Stimulated activated CD8-positive, alpha-beta memory T cell treated with anti-CD3 and anti-CD28 coated beads, Interleukin-12 subunit alpha, Interleukin-12 subunit beta, amount 100 ng/mL, for 24 hours (primary cell): ENCODE measurements around the gene CTSH.
"Not testable (repeated sequence)": the region's sequence is repeated elsewhere in the genome, so short reads cannot be mapped to it uniquely, and the experiment has no call there.

Experiments
- DNase-seq: peaks from one replicate; pipeline ENCODE4 v3.0.0-alpha.2; 2020; ENCODE audit errors: extremely low read depth

Gene CTSH

DNA sequence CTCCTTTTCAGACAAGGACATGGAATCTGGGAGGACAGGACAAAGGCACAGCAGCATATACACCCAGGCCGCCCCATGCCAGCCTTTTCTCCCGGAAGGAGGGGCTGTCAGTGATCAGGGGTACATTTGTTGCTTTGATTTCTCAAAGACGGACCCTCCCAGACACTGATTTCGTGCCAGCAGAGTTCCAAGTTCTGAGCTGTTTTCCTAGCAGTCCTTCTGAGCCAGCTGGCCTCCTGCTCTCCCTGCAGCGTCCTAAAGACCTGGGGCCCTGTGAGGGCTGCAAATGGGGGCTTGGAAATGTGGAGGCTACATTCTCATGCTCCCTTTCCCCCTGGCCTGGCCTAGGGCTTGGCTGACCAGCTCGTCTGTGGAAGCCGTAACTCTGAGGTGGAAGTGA is 22.3 kb downstream of the CTSH start:
- DNase-seq = no peak

DNA sequence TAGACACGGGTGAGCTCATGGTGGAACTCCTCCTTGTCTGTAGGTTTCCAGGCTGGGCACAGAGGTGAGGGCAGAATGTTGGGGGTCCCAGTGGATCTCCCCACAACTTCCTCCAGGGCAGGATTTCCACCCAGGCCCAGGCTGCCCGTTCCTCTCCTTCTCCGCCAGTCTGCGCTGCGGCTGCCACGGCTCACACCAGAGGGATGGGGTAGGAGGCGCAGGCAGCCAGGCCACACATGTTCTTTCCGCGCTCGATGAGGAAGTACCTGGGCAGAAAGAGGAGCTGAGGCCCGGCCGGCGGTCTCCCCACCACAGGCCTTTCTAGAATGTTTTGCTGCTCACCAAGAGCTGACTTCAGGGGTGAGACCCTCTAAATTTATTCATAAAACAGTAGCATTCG is 22.9 kb downstream of the CTSH start:
- DNase-seq = no peak

DNA sequence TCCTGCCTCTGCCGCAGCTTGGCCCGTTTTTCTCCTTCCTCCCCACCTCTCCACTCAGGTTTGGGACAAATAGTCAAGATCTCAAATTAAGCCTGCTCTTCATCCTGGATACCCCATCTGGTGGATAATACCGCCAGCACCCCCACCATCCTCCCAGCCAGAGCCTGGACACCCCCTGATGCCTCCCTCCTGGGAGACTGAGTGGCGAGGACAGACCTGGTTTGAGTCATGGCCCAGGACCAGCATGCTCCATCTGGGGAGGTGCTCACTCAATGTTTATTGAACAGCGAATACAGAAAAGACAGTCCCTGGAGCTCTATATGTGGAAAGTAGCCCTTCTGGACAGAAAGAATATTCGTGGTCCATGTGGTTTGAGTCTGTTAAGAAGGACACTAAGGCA is 23.3 kb downstream of the CTSH start:
- no peak for DNase-seq

DNA sequence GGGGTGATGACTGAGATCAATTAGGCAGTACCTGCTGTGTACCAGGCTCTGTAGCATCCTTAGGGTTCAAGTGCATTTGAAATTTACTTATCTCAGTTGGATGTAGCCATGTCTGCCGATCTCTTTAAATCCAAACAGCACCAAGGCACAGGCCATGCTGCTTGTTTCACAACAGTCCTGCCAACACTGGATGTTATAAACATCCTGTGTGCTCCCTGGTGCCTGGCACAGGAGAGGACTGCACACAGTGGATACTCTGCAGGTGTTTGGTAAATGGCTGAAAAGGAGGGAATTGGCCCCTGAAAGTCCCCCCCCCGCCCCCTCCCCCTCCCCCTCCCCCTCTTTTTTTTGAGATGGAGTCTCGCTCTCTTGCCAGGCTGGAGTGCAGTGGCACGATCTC is 27.0 kb downstream of the CTSH start:
- DNase-seq = no peak

DNA sequence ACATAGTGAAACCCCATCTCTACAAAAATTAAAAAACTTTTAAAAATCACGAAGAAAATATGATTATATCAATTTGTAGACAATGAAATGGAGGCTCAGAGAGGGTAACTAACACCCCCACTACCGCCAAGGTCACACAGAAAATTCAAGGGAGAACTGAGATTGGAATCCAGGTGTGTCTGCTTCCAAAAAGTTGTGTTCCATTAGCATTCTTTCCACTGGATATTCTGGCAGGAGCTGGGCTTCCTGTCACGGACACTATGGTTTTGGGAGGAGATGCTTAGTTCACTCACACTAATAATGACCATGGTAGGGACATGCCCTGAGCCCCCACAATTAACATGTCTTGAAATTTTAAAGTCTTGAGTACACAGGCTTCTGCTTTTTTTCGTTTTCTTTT is 28.8 kb downstream of the CTSH start:
- no peak for DNase-seq

DNA sequence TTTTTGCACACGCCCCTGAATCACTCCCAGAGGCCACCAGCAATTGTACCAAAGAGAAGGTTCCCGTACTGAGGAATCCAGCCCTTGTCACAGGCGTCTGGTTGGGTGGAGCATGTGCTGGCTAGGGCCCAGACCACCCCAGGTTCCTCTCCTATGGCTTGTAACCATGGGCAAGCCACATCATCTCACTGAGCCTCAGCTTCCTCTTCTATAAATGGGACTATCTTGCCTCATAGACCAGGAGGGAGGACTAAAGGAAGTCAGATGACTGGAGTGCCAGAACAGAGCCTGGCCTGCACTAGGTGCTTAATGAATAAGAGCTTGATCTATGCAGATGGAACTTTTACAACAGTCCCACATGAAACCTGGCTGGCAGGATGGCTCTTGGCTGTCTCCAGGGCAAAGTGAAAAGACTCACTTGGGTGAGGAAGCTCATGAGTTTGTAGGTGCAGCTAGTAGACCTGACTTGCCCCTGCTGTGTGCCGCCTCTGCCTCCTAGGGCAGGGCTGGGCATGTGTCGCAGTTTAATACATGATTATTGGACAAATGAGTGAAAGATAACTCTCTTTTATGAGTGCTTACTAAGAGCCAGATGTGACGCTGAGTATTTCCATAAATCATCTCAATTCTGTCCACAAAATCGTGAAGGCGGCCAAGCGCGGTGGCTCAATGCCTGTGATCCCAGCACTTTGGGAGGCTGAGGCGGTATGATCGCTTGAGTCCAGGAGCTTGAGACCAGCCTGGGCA is 29.3 kb downstream of the CTSH start:
- no peak for DNase-seq

DNA sequence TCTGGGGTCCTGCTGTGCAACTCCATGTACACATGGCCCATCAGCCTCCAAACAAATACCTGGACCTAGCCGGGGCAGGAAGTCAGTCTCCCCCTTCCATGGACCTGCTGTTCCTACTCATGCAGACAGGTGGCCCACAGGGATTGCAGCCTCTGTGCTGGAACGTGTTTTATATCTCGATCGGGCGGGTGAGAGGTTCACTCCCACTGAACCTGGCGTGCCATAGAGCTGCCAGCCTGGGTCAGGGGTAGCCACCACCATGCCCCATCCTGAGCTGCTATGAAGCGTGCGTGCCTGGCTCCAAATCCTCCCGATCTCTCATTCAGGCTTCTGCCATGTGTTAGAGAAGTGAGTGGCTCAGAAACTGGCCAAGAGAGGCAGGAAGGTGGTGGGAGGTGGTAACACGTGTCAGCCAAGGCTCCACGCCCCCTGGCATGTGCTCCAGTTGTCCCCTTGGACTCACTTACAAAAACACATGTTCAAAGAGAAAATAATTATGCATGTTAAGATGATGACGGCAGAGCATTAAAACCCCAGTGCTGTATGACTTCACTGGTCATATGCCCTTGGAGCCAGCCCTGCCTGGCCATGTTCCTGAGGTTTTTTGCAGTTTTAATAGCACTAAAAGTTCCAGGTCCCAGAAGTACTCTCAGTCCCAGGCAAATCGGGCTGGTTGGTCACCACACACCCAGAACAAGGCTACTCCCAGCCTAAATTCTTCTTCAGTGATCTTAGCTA is 30.6 kb downstream of the CTSH start:
- no peak for DNase-seq

DNA sequence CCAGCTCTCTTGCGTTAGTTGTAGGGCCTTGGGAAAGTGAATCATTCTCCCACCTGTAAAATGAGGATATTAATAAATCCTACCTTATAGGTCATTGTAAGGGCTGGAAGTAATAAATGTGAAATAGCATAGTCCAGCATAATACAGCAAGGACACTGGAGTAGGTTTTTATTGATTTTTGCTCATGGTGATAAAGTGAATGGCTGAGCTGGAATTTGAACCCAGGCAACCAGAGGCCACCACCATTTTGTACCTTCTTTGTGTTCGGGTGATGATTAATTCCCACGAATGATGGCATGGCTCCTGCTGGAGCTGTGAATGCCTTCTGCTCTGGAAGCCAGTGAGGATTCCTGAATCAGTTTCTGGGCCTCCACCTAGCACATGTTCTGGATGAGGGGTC is 31.8 kb downstream of the CTSH start:
- no peak for DNase-seq

DNA sequence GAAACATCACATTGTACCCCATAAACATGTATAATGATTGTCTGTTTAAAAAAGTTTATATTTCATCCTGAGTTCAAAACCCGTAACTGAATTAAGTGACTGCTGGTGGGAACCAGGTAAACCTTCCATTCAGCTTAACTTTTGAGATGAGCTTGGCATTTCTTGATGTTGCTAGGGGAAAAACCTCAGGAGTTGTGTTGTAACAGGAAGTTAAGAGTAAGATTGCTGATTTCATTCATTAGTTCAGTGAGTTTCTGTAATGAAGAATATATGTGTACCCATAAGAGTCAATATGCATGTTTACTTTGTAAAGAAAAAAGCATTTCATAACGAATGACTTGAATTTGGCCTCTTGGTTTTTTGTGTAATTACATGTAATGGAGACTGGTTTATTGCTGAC is 32.5 kb downstream of the CTSH start:
- no peak for DNase-seq

DNA sequence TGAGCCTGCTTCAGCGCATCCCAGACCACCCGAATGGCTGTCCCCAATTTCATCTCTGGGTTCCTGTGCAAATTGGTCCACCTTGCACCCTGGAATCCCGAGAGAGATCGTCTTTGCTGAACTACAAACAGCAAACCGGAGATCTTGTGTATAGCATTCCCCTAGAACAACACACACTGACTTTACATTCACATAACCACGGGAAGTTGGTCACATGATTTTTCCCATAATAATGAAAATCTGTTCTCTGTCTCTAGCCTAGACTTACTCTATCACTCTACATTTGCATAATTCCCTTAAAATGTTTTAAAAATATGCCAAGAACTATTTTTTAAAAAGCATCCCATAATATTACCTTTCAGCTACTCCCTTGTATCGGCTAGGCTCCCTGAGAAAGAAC is 34.6 kb downstream of the CTSH start:
- no peak for DNase-seq

DNA sequence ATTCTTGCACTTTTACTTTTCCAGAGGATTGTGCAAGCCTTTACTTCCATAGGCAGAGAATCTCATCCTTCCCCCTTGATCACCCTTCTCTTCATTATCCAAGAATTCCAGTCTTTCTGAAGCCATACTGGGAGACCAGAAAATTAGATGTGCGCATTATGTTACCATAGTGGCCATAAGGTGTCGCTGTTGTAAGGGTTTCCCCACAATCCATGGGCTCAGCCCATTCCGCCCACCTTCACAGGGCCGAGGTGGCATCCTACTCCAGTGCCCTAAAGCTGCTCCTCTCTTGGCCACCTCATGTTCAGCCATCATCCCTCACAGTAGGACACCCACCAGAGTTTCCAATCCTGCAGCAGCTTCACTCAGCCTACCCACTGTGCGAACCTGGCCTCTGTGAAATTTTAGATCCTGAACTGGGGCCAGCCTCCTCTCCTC is 35.0 kb downstream of the CTSH start:
- DNase-seq = no peak

DNA sequence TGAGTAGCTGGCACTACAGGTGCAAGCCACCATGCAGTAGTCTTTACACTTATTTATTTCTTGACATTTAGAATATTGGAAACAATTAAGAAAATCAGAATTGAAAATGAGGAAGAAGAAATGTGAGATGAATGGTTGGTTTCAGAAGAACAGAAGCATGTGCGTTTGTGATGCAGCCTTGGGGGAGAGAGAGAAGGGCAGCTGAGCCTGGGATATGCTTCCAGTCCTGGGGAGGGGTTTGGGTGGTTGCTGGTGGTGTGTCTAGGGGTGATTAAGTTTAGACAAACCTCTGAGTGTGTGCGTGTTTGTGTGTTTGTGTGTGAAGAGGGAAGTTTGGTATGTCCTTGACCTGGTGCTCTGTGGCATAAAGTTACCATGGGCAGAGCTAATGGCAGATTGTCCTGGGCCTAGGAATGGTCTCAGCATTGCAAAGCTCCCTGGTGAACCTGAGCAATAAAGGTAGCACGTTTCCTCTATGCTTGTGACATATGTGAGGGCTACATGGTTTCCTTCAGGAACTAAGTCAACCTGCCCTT is 35.6 kb downstream of the CTSH start:
- no peak for DNase-seq

DNA sequence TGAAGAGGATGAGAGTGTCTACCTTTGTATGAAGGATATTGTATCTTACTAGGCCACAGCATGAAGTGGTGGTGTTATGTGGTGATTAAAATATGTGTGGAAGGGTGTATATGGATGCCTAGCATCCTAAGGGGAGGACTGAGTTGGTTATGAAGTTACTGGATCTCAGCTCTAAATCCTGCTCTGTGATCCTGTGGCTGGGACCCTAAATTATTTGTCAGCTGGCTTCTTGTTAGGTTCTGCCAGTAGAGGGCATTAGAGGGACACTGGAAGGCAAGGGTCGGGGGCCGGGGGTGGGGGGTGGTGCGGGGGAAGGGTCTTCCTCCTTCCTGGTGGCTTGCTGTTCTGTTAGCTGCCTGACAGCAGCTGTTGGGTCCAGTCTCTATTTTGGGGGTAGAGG is 37.3 kb downstream of the CTSH start:
- no peak for DNase-seq

DNA sequence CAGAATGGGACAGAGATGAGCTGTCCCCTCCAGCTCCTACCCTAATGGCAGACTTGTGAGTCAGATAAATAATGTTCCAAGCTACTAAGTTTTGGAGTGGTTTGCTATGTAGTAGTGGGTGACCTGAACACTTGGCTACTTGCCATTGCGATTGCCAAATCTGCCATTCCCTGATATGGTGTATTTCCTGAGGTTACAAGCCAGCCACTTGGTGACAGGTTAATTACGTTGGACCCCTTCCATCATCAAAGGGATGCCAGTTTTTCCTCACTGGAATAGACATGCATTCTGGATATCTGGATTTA is 38.6 kb downstream of the CTSH start:
- DNase-seq = no peak

DNA sequence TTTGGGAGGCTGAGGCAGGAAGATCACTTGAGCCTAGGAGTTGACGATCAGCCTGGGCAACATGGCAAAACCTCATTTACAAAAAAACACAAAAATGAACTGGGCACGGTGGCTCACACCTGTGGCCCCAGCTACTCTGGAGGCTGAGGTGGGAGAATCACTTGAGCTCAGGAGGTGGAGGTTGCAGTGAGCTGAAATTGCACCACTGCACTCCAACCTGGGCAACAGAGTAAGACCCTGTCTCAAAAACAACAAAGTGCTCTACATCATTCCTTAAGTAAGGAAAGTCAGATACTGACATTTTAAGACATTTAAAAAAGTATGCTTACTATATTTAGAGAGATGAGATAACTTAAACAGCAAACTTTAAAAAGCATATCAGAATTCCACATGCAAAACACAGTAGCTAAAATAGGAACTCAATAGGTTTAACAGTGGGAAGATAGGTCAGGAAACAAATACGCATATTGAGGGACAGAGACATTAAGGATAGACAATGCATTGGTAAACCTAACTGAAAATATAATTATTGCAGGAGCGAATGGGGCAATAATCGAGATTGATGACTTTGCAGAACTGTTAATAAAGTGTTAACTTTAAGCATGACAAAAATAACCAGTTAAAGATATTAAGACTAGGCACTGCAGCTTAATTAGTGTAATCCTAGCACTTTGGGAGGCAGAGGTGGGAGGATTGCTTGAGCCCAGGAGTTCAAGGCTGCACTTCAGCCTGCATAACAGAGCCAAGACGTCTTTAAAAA is 40.1 kb downstream of the CTSH start:
- DNase-seq = no peak

DNA sequence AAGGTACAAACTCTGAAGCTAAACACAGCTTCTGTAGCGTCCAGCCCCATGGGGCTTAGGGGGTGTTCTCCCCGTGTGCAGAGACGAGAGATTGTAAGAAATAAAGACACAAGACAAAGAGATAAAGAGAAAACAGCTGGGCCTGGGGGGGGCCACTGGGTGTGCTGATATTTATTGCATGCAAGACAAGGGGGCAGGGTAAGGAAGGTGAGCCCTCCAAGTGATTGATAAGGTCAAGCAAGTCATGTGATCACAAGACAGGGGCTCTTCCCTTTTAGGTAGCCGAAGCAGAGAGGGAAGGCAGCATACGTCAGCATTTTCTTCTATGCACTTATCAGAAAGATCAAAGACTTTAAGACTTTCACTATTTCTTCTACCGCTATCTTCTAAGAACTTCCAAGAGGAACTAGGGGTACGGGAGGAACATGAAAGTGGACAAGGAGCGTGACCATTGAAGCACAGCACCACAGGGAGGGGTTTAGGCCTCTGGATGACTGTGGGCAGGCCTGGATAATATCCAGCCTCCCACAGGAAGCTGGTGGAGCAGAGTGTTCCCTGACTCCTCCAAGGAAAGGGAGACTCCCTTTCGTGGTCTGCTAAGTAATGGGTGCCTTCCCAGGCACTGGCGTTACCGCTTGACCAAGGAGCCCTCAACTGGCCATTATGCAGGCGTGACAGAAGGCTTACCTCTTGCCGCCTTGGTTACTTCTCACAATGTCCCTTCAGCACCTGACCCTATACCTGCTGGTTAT is 42.4 kb downstream of the CTSH start:
- not testable (repeated sequence) for DNase-seq

DNA sequence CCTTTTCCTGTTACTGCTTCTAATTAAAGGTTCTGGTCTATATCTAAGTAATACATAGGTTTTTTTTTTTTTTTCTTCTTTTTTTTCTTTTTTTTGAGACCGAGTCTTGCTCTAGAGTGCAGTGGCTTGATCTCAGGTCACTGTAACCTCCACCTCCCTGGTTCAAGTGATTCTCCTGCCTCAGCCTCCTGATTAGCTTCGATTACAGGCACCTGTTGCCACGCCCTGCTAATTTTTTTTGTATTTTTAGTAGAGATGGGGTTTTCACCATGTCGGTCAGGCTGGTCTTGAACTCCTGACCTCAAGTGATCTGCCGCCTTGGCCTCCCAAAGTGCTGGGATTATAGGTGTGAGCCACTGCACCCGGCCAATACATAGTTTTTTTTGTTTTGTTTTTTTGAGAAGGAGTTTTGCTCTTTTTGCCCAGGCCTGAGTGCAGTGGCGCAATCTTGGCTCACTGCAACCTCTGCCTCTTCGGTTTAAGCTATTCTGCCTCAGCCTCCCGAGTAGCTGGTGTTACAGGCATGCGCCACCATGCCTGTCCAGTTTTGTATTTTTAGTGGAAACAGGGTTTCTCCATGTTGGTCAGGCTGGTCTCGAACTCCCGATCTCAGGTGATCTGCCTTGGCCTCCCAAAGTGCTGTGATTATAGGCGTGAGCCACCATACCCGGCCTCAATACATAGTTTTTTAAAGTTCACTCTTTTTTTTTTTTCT is 43.9 kb downstream of the CTSH start:
- DNase-seq = not testable (repeated sequence)

DNA sequence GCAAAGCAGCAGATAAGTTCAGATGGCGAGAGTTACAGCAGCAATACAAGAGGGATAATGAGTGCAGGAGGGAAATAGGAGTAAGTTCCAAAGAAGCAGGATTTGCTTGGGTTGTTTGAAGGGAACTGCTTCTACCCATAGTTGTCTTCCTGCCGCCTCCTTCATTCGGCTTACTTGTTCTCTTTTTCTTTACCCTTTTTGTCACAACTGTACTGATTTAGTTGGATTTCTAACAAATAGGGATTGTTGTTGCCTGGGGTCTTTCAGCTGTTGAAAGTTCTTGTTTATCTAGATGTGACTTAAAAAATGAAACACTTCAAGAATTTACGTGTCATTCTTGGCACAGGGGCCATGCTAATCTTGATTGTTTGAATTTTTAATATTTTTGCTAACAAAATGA is 46.3 kb downstream of the CTSH start:
- DNase-seq = no peak

DNA sequence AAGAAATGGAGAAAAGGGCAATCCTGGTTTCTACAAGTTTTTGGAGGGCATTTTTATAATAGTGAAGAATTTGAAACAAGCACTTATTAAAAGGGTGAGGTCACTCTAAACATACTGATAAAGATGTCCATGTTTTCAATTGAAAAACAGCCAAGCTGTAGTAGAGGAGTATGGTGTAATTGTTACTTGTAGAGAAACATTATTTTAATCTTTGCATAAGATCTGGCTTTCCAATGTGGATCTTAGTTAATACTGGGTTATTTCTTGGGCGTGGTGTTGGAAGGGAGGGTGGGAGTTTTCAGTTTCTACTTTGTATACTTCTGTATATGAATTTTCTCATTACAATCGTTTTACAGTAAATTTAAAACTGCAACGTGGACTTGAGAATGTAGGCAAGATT is 49.4 kb downstream of the CTSH start:
- no peak for DNase-seq

DNA sequence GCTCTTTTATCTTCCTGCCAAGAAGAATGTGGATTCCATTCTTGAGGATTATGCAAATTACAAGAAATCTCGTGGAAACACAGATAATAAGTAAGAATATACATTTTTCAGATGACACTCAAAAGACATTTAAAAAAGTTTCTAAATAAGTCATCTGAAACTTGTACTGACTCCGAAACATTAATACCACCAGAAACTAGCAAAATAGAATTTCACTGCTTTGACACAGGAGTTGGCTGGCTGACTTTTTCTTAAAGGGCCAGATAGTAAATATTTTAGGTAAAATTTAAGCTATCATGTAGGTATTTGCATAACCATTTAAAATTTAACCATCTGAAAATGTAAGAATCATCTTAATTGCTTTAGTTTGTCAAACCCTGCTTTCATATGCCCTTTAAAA is 51.3 kb downstream of the CTSH start:
- no peak for DNase-seq

DNA sequence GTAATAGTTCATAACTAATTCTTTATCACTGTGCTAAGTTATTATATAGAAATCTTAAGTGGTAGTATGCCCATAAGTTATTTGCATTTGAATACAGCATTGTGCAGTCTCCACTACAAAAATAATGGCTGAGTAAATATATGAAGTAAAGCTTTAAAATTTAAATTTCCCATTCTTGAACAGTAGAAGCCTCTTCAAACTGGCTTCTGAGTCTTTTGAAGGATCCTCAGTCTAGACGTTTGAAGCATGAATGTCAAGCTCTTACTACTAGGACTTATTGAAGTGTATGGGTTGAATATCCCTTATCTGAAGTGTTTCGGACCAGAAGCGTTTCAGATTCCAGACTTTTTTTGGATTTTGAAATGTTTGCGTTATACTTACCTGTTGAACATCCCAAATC is 55.8 kb downstream of the CTSH start:
- DNase-seq = no peak
